GM21786 (cell line): ENCODE results near the gene SNCG.
"Not testable (repeated sequence)": the region's sequence is repeated elsewhere in the genome, so short reads cannot be mapped to it uniquely, and the experiment has no call there.

Source experiments
- ATAC-seq: cut with Tn5 transposase; IDR thresholded peaks from one replicate; pipeline ENCODE4 v1.9.1; 2021; ENCODE audit not compliant: unreplicated experiment

Gene SNCG

DNA sequence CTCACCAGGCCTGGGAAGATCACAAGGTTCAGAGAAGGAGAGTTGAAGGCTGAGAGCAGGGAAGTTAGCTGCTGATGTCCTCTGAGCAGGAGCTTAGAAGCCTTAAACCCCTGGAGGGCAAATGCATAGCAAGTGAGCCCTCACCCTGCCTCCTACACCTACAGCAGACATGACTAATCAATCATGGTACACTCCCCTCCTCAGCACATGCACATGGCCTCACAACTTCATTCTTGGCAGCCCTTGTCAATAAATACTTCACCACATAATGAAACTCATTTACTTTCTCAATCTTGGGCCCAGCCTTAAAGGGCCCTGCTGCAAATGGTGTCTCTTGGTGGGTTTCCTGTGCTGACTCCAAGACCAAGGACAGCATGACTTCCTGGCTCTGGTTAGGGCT, 13.9 kb upstream of the SNCG start:
- no peak for ATAC-seq

DNA sequence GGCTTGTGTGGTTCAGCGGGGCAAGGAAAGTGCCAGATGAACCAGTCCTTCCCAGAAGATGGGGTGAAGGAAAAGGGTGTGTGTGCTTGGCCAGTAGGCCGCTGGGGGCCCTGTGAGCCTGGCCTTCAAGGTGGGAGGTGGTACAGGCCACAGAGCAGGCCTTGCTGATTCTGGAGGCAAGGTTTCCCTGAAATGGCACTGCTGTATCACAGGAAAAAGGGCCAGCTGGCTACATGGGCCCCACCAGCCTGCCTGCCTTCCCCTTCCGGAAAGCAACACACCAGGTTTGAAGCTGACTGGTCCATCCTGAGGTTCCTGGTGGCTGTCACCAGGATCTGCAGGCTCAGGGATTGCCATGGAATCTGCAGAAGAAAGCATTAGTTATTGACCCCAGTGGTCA, 13.5 kb upstream of the SNCG start:
- ATAC-seq: no peak

DNA sequence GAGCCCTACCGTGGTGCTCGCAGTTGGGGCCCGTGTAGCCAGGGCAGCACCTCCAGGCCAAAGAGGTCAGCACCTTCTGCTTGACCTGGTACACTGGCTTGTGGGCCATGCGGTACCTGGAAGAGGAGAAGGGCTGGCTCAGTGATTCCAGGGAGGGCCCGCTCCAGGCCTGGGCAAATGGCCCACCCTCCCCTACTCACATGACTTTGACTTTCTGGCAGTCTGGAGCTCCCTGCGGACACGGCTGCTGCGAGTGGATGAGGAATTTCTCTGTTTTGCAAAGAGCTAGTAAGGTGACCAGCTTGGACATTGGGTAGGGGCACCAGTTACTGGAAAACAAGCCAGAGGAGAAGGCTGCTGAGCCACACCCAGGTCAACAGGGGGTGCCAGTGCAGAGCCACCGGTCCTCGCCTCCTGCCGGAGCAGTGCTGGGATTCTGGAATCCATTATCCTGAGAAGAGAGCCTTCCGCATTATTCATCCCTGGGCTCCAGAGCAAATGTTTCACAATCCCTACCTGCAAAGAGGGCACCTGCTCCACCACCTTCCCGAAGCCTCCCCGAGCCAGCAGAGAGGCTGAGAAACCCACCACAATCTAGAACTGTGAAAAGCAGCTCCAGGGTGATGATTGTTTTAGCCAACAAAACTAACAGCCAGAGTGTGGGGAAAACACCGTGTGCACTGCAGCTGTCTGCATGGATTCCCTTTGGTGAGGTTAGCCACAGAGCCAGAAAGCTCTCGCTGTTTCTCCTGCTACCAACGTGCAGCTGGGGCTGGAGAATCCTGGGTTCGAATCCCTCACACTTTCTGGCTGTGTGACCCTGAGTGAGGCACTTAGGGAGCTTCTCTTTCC, 12.8 kb upstream of the SNCG start:
- no peak for ATAC-seq

DNA sequence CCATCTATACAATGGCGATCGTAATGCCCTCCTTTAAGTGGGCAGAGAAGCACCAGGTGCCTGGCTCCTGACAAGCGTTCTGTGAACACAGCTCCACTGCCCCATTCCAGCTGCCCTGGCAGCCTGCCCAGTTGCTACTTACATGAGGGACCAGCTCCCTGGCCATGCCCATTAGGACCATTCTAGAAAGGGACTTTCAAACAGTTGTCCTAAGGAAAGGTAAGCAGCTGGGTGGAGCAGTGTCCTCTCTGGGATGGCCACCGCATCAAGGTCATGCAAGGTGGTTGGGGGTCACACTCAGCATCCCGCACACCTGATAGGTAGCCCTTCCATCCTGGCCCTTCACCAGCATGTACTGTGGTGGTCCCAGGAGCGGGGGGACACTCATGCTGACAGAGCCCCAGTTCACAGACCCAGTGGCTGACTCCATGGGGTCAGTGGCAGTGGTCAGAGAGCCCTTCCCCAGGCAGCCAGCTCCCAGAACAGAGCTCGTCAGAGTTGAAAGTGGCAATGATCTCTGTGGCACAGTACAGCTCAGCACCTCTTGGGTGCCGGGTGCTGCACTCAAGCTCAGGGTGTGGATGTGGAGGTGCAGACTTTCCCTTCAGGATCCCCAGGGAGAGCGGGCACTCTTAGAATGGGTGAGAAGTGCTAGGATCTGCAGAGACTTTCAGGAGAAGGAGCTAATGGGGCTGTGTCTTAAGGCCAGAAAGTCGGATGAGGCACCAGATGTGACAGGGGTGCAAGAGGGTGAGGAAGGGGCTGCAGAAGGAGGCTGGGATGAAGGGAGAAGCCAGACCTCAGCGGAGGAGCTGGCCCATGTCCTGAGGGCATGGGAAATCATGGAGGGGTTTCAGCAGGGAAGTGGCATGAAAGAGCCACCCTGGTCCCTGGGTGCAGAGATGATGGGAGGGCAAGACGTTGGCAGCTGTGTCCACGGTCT, 11.9 kb upstream of the SNCG start:
- no peak for ATAC-seq

DNA sequence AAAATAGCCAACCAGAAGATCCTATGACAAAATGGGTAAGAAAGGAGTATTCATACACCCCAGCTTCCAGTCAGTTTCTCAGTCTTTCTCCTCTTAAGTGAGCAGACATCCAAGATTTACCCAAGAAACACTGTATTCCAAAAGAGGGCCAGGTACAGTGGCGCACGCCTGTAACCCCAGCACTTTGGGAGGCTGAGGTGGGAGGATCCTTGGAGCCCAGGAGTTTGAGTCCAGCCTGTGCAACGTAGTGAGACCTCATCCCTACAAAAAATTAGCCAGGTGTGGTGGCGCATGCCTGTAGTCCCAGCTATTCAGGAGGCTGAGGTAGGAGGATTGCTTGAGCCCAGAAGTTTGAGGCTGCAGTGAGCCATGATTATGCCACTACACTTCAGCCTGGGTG, 10.6 kb upstream of the SNCG start:
- not testable (repeated sequence) for ATAC-seq

DNA sequence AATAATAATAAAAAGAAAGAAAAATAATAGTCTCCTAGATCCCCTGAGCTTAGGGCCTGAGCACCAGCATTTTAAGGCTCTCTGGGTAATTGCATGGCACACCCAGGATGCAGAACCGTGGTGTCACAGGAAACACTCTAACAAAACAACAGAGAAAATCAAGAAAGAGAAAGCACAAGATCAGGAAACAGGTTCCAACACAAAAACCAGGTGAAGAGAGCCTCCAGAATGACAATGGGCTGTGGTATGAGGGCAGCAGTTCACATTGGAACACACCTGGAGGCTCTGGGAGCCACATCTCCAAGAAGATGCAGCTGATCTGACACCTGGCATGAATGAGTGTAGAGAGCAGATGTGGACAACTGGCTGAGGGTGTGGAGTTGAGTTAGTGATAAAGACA, 8.1 kb upstream of the SNCG start:
- ATAC-seq: no peak

DNA sequence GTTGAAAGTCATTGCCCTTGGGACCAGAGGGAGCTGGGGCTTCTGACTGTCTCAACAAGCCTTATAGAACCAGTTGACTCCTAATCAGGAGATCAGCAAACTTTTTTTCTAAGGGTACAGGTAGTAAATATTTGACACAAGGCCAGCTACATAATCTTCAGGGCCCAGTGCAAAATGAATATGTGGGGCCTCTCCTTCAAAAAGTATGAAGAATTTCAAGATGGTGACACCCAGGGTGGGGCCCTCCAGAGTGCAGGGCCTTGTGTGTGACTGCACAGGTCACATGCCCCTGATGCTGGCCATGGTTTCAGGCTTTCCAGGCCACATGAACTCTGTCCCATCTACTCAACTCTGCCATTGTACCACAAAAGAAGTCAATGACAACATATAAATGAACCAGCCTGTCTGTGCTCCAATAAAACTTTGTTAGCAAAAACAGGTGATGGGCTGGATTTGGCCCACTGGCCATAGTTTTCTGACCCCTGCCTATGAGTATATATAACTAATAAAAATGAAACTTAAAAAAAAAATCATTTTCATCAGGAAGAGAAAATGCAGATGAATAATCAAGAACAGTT, 7.1 kb upstream of the SNCG start:
- ATAC-seq: no peak

DNA sequence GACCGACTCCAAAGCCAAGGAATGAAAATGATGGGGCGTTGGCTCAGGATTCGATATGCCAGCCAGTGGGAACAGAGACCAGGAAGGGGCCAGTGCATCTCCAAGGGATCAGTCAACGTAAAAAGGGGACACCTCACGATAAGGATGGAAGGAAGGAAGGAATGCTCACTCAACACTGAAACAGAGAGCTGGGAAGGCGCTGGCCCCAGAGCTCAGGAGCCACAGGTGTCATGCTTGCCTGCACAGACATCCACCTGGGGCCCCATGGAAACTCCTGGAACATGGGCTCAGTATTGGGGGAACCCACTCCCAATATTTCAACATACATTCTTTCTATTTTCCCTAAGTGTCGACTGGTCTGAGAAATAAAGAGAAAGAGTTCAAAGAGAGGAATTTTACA, 6.3 kb upstream of the SNCG start:
- ATAC-seq: no peak

DNA sequence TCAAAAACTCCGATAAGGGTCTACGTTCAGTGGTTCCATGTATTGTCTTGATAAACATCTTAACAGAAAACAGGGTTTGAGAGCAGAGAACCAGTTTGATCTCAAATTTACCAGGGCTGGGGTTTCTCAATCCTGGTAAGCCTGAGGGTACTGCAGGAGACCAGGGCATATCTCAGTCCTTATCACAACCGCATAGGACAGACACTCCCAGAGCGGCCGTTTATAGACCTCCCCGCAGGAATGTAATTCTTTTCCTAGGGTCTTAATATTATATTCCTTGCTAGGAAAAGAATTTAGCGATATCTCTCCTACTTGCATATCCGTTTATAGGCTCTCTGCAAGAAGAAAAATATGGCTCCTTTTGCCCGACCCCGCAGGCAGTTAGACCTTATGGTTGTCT, 5.7 kb upstream of the SNCG start:
- ATAC-seq: not testable (repeated sequence)

DNA sequence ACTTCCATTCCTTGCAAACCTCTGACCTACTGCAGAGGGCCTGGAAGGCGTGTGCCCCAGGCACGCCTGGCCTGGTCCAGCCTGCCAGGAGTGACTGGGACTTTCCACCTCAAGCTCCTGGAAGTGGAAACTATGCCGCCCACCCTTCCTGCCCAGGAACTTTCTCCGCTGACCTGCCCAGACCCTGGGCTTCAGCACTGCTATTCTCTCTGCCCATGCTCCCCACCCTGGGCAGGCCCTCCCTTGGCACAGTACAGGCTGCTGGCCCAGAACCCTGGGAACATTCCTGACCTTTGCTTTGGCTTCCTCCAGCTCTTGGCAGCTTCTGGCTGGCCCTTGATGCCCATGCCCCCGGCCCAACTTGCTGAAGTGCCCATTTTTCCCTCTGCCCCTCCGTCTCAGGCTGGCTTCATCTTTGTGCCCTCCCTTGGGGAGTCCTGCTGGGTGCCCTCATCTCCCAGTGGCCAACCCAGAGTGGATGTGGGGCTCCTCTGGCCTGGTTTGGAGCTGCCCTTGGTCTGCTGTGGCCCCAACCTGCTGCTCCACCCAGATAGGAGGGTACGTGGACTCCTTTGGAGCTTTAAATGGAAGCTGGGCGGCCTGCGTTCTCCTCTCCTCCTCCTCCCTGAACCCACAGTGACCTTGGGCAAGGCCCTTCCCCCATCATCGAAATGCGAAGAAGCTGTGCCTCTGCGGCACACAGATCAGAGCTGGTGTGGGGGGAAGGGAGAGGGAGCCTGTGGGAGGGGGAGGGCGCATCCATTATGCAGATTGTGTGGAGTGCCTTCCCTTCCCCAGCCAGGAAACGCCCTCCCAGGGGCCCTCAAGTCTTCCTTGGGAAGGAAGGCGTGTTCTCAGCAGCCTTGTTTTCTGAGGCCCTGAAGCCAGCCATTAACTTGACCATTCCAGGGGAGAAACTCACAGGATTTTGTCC, 4.4 kb upstream of the SNCG start:
- no peak for ATAC-seq

DNA sequence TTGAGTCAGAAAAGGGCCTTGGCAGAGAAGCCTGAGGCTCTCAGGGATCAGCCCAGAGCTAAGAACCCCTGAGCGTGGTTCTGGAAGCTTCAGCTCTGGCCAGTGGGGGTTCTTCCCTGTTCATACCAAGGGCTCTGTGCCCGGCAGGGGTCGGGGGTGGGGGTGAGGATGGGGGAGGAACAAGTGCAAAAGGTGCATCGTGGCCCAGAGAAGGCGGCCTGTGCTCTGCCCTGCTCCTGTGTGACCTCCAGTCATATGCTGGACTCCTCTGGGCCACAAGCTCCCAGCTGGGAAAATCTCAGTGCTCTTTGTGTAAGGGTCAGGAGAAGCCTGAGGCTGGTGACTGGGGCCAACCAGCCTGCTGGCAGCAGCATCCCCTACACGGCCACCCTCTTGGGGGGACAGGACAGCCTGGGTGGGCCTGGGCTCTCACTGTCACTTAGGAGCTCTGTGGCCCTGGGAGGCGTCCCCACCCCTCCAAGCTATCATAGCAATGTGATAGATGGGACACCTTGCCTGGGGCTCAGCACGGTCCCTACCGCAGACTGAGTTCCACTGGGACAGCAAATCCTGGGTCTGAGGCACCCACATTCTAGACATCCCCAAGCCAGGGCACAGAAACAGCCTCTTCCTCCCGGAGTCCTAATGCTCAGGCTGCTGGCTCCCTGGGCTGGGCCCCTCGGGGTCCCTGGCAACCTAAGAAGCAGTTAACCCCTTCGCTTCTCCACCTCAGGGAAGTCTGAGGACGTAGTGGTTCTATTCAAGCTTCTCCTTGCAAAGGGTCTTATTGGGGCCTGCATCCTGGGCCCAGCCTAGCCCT, 3.5 kb upstream of the SNCG start:
- ATAC-seq: no peak

DNA sequence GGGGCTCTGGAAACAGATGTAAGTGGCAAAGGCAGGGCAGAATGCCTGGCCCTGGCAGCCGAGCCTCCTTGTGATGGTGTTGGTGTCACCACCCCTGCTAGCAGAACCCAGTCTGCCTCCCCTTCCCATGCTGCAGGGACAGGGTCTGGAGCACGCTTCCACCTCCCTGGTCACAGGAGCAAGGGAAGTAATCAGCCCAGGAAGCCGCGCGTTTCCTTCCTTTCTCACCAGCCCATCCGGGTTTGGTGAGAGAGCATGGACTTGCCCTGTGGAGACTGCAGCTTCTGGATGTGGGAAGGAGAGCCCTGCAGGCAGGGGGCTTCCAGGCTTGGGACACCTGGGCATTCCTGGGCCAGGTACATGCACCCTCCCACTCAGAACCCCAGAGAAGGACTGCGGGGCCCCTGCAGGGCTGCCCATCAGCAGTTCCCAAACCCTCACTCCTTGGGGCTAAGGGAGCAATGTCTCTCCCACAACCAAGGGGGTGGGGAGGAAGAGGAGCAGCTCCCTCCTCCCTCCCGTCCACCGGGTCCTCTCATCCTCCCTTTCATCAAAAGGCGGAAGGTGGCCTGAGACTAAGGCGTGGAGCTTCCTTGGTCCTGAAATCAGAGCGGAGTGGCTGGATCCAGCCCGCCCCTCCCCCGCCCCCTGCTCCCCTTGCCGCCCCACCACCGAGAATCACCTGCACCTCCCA, 2.8 kb upstream of the SNCG start:
- no peak for ATAC-seq

DNA sequence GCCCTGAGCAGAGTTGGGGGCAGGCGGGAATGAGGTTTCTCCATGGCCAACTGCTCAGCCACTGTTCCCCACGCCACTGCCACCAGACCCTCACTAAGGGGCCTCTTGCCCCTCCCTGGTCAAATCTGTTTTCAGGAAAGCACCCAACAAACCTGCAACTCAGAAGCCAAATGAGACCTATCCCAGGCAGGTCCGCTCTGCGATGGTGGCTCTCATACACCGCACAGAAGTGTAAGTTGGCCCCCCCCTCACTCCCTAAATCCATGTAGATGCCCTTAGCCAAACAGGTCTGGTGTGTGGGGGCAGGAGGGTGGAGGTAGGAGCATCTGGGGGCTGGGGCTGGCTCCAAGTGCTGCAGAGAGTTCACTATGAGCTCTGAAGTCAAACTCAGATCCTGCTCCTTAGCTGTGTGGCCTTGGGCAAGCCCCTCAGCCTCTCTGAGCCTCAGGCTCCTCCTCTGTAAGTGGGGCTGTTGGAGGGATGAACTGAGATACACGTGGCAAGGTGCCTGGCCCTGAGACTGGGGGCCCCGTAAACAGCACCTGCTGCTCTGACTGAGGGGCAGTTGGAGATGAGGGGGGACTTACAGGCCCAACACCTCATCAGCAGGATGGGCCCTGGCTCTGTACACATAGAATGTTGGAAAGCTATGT, 2.1 kb upstream of the SNCG start:
- no peak for ATAC-seq

DNA sequence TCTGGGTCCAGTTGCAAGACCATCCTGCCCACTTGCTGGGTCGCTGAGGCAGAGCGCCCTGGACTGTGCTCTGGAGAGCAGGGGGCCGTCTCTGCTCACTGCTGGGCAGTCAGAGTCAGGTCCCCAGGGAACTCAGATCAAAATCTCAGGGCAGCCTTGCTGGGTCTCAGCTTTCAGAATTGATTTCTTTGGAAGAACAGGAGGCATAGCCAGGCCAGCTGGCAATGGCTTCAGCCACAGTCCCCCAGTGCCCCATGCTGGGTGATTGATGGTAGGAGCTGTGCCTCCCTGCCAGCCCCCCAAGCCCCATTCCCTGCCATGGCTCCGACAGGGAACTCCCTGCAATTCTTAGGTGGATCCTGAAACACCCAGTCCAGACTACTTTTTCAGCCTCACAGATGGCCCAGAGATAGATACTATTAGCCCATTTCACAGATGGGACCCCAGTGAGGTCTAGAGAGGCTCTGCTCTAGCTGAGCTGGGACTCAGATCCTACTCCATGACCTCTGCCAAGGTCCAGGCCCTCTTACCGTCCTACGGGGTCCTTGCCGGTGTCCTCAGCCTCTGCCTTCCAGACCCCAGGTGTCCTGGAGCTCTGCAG, 1.5 kb upstream of the SNCG start:
- no peak for ATAC-seq

DNA sequence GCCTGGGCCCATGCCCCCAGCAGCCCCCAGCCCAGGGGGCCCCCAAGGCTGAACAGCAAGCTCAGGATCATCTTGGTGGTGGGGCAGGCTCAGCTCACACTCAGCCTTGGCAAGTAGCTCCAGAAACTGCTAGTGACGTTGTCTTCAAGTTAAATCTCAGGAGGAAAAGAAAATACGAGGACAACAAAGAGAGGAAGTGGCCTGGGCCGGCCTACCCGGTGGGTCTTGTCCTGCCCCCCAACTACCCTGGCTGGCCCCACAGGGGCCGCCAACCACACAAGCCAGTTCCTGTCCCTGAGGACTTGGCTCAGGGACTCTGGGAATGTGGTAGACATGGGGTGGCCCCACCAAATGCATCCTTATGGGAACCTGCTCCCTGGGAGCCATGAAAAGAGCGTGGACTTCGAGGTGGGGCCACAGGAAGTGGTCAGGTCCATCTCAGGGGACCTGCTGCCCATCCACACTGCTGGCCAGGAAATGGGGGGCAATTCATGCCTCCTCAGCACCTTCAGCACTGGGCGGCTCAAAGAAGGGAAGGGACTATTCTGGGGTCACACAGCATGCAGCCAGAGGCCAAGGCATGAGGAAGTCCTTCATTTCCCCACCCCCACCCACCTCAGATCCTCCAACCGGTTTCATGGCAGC, 806 bp upstream of the SNCG start, which contains the start of gene MMRN2:
MMRN2 (minus strand) TSS at position 145 of the 645 bp plus-strand sequence; CDS start at position 71, 74 bp downstream.
- no peak for ATAC-seq

DNA sequence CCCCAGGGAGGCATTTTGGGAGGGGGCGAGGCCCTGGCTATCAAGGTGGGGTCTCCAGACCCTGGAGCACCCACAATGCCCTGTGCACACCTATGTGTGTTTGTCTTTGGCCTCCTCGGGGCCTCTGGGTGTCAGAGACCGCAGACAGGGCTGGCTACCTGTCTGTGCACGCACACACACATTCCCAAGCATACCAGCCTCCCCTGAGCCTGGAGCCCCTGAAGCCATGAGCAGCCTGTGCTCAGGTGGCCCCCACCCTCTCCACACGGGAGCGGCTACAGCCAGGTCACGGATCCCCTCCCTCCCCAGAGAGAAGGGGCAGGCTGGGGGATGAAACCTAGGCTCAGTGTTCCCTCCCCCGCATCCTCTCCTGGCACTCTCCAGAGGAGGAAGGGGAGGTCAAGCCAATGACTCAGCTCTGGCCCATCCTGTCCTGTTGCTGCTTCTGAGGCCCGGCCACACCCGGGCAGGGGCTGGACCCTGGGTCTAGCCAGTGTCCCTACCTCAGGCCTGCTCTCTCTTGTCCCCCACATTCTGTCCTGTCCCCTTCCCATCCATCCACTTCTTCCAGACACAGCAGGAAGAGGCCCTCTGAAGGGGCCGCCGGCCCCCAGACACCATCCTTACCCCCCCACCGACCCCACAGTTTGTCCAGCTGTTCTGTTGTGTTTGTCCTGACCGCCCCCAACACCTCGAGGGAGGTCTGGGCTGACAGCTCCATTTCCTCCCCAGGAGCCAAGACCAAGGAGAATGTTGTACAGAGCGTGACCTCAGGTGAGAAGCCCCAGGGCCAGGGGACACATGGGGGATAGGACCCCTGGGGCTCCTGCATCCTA, 720 bp downstream of the SNCG start:
- no peak for ATAC-seq

DNA sequence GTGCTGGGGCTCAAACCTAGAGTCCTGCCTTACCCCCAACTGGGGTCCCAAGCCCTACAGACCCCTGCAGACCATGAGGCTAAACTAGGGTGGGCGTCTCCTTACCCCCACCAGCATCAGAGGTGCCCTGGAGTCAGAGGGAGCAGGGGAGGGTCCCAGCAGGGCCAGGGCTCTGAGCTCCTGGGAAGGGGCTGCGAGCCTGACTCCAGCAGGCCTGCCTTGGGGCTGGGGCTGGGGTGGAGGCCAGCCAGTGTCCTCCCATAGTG, 1.3 kb downstream of the SNCG start:
- no peak for ATAC-seq
